A549 (cell line): ENCODE data around the gene SYMPK. TPM values are rescaled to one million over a fixed set of nuclear protein-coding genes. Genes with fewer than 3 reads are reported as not detected.
A peak's percentile ranks its signal among the peaks of the same experiment; 100 is the strongest.
"Not testable (repeated sequence)": the region's sequence is repeated elsewhere in the genome, so short reads cannot be mapped to it uniquely, and the experiment has no call there.

ENCODE experiments used
- ATAC-seq, 2 experiments: fragments of 200-7000 bp in 1 of 2; fragments of >200 bp in 1 of 2; cut with Nextera tagmentation in 1 of 2; cut with Tn5 transposase in 1 of 2; 3 replicates each; pipeline versions ENCODE4 v1.8.0 to v1.9.1; 2018 to 2020; ENCODE audit warnings: mild to moderate bottlenecking in 1 of 2, moderate library complexity in 1 of 2
- CTCF ChIA-PET: fragments of 300-600 bp; sonication (Branson Sonifier 250); formaldehyde crosslinking; extraction: SDS; loops from one replicate; lab custom pipeline; 2021; ENCODE audit warnings: antibody characterized with exemption, inconsistent platforms; lab: Yijun Ruan, JAX
- POLR2A ChIA-PET: fragments of 350-600 bp; formaldehyde crosslinking; extraction: SDS; loops from one replicate; lab custom pipeline; 2021; ENCODE audit warnings: antibody characterized with exemption, inconsistent platforms; lab: Yijun Ruan, JAX
- DNase-seq, 2 experiments: peaks; one replicate each; pipeline versions ENCODE4 v3.0.0 to v3.0.0-alpha.2; 2011 to 2016; ENCODE audit warnings: low read depth in 1 of 2, low spot score in 1 of 2
- FAIRE-seq: peaks from 2 replicates; lab custom pipeline; 2011; peaks lifted over from hg19 to GRCh38; lab: Jason Lieb, UNC
- H3K27ac ChIP-seq, 2 experiments: fragments of >200 bp; sonication (Bioruptor Twin); formaldehyde crosslinking; 3 replicates each; pipeline ENCODE4 v1.5.1; 2016 to 2017
- H3K4me1 ChIP-seq: fragments of >200 bp; sonication (Bioruptor Twin); formaldehyde crosslinking; 3 replicates; pipeline ENCODE4 v1.6.1; 2016
- H3K4me2 ChIP-seq: fragments of >200 bp; sonication (Bioruptor Twin); formaldehyde crosslinking; 3 replicates; pipeline ENCODE4 v1.6.1; 2016
- H3K4me3 ChIP-seq: fragments of >200 bp; sonication (Bioruptor Twin); formaldehyde crosslinking; 3 replicates; pipeline ENCODE4 v1.5.1; 2016
- H3K9me3 ChIP-seq: fragments of >200 bp; sonication (Bioruptor Twin); formaldehyde crosslinking; 3 replicates; pipeline ENCODE4 v1.6.1; 2016
- BHLHE40 ChIP-seq: IDR thresholded peaks from 2 replicates; pipeline ENCODE4 v1.6.1; 2012; ENCODE audit warnings: low read depth, low read length, inconsistent platforms
- CBX2 ChIP-seq: fragments of 200-600 bp; sonication (generic); IDR thresholded peaks from 2 replicates; pipeline ENCODE4 v1.6.1; 2016; ENCODE audit warnings: low read depth, mild to moderate bottlenecking, borderline replicate concordance
- EHMT2 ChIP-seq: fragments of 200-600 bp; sonication (generic); IDR thresholded peaks from 2 replicates; pipeline ENCODE4 v1.6.1; 2016; ENCODE audit warnings: antibody characterized with exemption, low read depth, mild to moderate bottlenecking, moderate library complexity
- EP300 ChIP-seq, 2 experiments: fragments of >200 bp; sonication (Bioruptor Twin); formaldehyde crosslinking; IDR thresholded peaks; 2 replicates in 1 of 2; 3 replicates in 1 of 2; pipeline ENCODE4 v1.6.1; 2016 to 2017
- FOXS1 ChIP-seq: fragments of 250-450 bp; sonication (Bioruptor Pico); IDR thresholded peaks from 2 replicates; pipeline ENCODE4 v1.5.0; 2020; ENCODE audit warnings: mild to moderate bottlenecking, moderate library complexity
- GATA3 ChIP-seq: IDR thresholded peaks from 2 replicates; pipeline ENCODE4 v1.6.1; 2012; ENCODE audit warnings: borderline replicate concordance
- HDAC2 ChIP-seq: fragments of 200-600 bp; sonication (generic); IDR thresholded peaks from 2 replicates; pipeline ENCODE4 v1.6.1; 2016
- HEYL ChIP-seq: fragments of 250-450 bp; sonication (Bioruptor Pico); IDR thresholded peaks from 2 replicates; pipeline ENCODE4 v1.8.0; 2021; ENCODE audit warnings: mild to moderate bottlenecking, moderate library complexity
- HOXB5 ChIP-seq: fragments of 250-450 bp; sonication (Bioruptor Pico); IDR thresholded peaks from 2 replicates; pipeline ENCODE4 v1.5.0; 2020; ENCODE audit warnings: mild to moderate bottlenecking, moderate library complexity
- JUN ChIP-seq, 2 experiments: fragments of >200 bp; sonication (Bioruptor Twin); formaldehyde crosslinking; IDR thresholded peaks; 2 replicates in 1 of 2; 3 replicates in 1 of 2; pipeline ENCODE4 v1.6.1; 2016 to 2017
- KDM5A ChIP-seq: fragments of 200-600 bp; sonication (generic); IDR thresholded peaks from 2 replicates; pipeline ENCODE4 v1.6.1; 2016; ENCODE audit warnings: antibody characterized with exemption, mild to moderate bottlenecking
- MAFK ChIP-seq: fragments of 450-650 bp; IDR thresholded peaks from 2 replicates; pipeline ENCODE4 v1.6.1; 2014; ENCODE audit not compliant: partially characterized antibody
- MAZ ChIP-seq: fragments of 150-350 bp; IDR thresholded peaks from 2 replicates; pipeline ENCODE4 v1.6.1; 2014; ENCODE audit warnings: antibody characterized with exemption, low read depth, low read length, borderline replicate concordance
- MYC ChIP-seq: IDR thresholded peaks from 2 replicates; pipeline ENCODE4 v1.6.1; 2012; ENCODE audit warnings: mild to moderate bottlenecking, inconsistent platforms, low read length, improper control_type of control experiment, borderline replicate concordance
- NPAS2 ChIP-seq: fragments of 250-450 bp; sonication (Bioruptor Pico); IDR thresholded peaks from 2 replicates; pipeline ENCODE4 v1.8.0; 2022; ENCODE audit warnings: mild to moderate bottlenecking, moderate library complexity, borderline replicate concordance
- RNF2 ChIP-seq: fragments of 200-600 bp; sonication (generic); IDR thresholded peaks from 2 replicates; pipeline ENCODE4 v1.6.1; 2016; ENCODE audit warnings: low read depth, mild to moderate bottlenecking, antibody characterized with exemption, moderate library complexity, borderline replicate concordance
- TFCP2L1 ChIP-seq: fragments of 250-450 bp; sonication (Bioruptor Pico); IDR thresholded peaks from 2 replicates; pipeline ENCODE4 v1.5.0; 2021; ENCODE audit warnings: mild to moderate bottlenecking
- TP53 ChIP-seq: fragments of 250-450 bp; sonication (Bioruptor Pico); IDR thresholded peaks from 2 replicates; pipeline ENCODE4 v1.5.0; 2021; ENCODE audit warnings: mild to moderate bottlenecking, moderate library complexity
- WGBS: methylation state at CpG from one replicate; pipeline ENCODE4 v1.1.6; 2017; ENCODE audit errors: missing lambda C conversion rate; 5-methylcytosine and 5-hydroxymethylcytosine counted together
- polyA plus RNA-seq, 4 experiments: library from polyadenylated mRNA; depleted of rRNA in 3 of 4; stranded (reverse); fragments of >200 nt; fragmentation: RNase III in 1 of 4; extraction: RNeasy Plus Mini Kit Qiagen cat#74134 plus additional on column Dnase treatment in 1 of 4; gene quantifications; 2 replicates in 3 of 4; 3 replicates in 1 of 4; pipeline ENCODE4 v1.2.3, GENCODE V29; 2011 to 2017
- TF ChIP-seq, protein P1 (sequence below): IDR thresholded peaks from 2 replicates; pipeline ENCODE4 v1.6.1; 2012; ENCODE audit warnings: low read depth, borderline replicate concordance
- TF ChIP-seq, protein P2 (sequence below): fragments of 450-650 bp; IDR thresholded peaks from 2 replicates; pipeline ENCODE4 v1.6.1; 2014; ENCODE audit warnings: antibody characterized with exemption
- TF ChIP-seq, protein P3 (sequence below): fragments of 250-450 bp; sonication (Bioruptor Pico); IDR thresholded peaks from 2 replicates; pipeline ENCODE4 v1.5.0; 2021; ENCODE audit warnings: mild to moderate bottlenecking, moderate library complexity, borderline replicate concordance

Gene SYMPK
- polyA plus RNA-seq, 2 of the 4 experiments (the other 2 are of a cell fraction), result 61.9 to 105 TPM

- TF ChIP-seq EP300 (IDR thresholded peaks at IDR 0.05), result no peak
- TF ChIP-seq TP53 (CRISPR knock-in tag), result no peak
- TF ChIP-seq FOXS1 (CRISPR knock-in tag), result no peak
- TF ChIP-seq EHMT2, result no peak
- no peak for TF ChIP-seq BHLHE40
These were observed 7.9 kb upstream of the SYMPK start (continued) for GRCh38 chr19:45870798-45871197.

GRCh38 chr19:45867241-45867640, 4.3 kb upstream of the SYMPK start:
- WGBS, result 81% methylated on average over 4 of the region's 4 CpGs
- CTCF ChIA-PET, result interaction anchor here (1.2 to 11.3 kb wide), 3 partner anchors 17 to 210 kb away, joined by 3 to 315 read pairs (median 51); partner anchors contain the start of gene IRF2BP1
- H3K4me1 ChIP-seq, result peaks cover 10% of the 10 kb centered on the region; the same call in 1 of the 3 replicates
- not testable (repeated sequence) for H3K9me3 ChIP-seq, H3K4me2 ChIP-seq, H3K27ac ChIP-seq, DNase-seq, H3K4me3 ChIP-seq, ATAC-seq, FAIRE-seq
- POLR2A ChIA-PET, result interaction anchor here (1.1 kb wide), 1 partner anchor 50 kb away, joined by 3 read pairs; no protein-coding TSS in a partner anchor

DNA sequence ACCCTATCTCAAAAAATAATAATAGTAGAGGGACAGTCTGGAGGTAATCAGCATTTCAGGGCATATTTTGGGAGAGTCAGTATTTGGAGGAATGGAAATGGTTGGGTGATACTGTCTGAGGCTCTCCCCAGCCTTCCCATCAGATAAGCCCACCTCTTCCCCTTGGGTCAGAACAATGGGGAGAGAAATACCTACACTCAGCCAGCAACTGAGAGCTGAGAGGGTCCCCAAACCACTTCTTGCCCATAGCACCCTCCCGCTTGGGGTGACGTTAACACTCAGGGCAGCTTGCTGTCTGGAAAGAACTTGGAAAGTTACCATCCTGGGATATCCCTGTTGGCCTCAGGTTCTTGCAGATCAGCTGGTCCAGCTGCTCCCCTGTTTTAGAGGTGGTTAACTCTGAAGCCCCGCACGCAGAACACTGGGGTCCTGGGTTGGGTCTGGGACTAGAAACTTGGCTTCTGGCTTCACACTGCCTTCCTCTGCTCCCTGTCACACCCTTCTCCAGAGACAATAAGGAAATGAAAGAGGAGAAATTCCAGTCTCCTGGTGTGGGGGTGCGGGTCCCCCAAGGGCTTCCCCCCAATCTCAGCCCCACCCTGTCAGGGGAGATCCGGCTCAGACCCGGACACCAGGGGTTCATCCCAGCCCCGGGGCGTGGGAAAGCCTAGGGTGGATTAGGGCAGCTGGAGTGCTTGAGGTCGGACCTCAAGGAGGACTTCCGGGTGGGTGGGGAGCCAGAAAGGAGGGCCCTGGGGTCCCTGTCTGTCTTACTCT, 3.6 kb upstream of the SYMPK start:
- no peak for TF ChIP-seq HOXB5 (CRISPR knock-in tag)
- no peak for TF ChIP-seq HEYL
- ChIA-PET POLR2A (interaction anchor here (1.1 to 1.3 kb wide), 2 partner anchors 15 to 50 kb away, joined by 3 read pairs; no protein-coding TSS in a partner anchor), CTCF (interaction anchor here (0.6 to 11.3 kb wide), 6 partner anchors 9 to 398 kb away, joined by 3 to 315 read pairs (median 22); partner anchors contain the start of genes IRF2BP1 and MYPOP)
- H3K9me3 ChIP-seq, result no peaks in the 10 kb centered on the region
- ATAC-seq (no peak), DNase-seq (no peak), FAIRE-seq (no peak)
- H3K27ac ChIP-seq, result peak overlapping the region in 1 of 2 experiments; percentile 39; a peak in 2 of 6 replicates
- peaks cover 14% of the 10 kb centered on the region for H3K4me1 ChIP-seq
- WGBS, result 64% methylated on average over 9 of the region's 11 CpGs
- no peak overlapping the region for H3K4me3 ChIP-seq
- no peak overlapping the region; the same call in 2 of the 3 replicates for H3K4me2 ChIP-seq

GRCh38 chr19:45865269-45865948, 2.5 kb upstream of the SYMPK start:
- H3K4me3 ChIP-seq, result no peak overlapping the region
- ChIA-PET POLR2A (interaction anchor here (1.3 to 1.7 kb wide), 2 partner anchors 16 to 17 kb away, joined by 3 to 10 read pairs; no protein-coding TSS in a partner anchor), CTCF (interaction anchor here (0.6 to 11.3 kb wide), 21 partner anchors 7 to 400 kb away, joined by 3 to 315 read pairs (median 7); partner anchors contain the start of genes IRF2BP1, MYPOP and SIX5)
- 77% methylated on average over 9 of the region's 9 CpGs for WGBS
- no peak for DNase-seq
- no peak for FAIRE-seq
- H3K27ac ChIP-seq, result 0 out of 6 replicates have a peak overlapping the region, but pooled peaks of 1 of the 2 experiments have one; percentile 12
- TF ChIP-seq HEYL, result no peak
- TF ChIP-seq JUN (IDR thresholded peaks at IDR 0.05), result no peak
- no peak for TF ChIP-seq TFCP2L1 (CRISPR knock-in tag)
- no peak for TF ChIP-seq KDM5A
- no peak for TF ChIP-seq FOXS1 (CRISPR knock-in tag)
- no peak for TF ChIP-seq MAFK
- H3K4me2 ChIP-seq, result peak overlapping the region; percentile 89; the same call in 1 of the 3 replicates
- no peaks in the 10 kb centered on the region for H3K9me3 ChIP-seq
- no peak for ATAC-seq
- peaks cover 25% of the 10 kb centered on the region for H3K4me1 ChIP-seq

GRCh38 chr19:45864629-45865082, 1.7 kb upstream of the SYMPK start:
- peak overlapping the region; percentile 74 to 88 for H3K27ac ChIP-seq
- H3K4me1 ChIP-seq, result peaks cover 25% of the 10 kb centered on the region
- ChIA-PET POLR2A (interaction anchor here (0.5 to 2.7 kb wide), 5 partner anchors 16 to 435 kb away, joined by 3 to 30 read pairs (median 5); partner anchors contain the start of gene IRF2BP1), CTCF (interaction anchor here (0.6 to 11.3 kb wide), 33 partner anchors 8 to 531 kb away, joined by 3 to 315 read pairs (median 6); partner anchors contain the start of genes IRF2BP1, MYPOP and SIX5)
- WGBS, result 83% methylated on average over 12 of the region's 12 CpGs
- no peak for ATAC-seq
- DNase-seq, result no peak
- H3K4me3 ChIP-seq, result peak overlapping the region; percentile 71
- H3K4me2 ChIP-seq, result peak overlapping the region; percentile 89
- no peak for FAIRE-seq
- no peaks in the 10 kb centered on the region for H3K9me3 ChIP-seq
- TF ChIP-seq CBX2, result no peak
- no peak for TF ChIP-seq FOXS1 (CRISPR knock-in tag)
- TF ChIP-seq MYC, result no peak
- TF ChIP-seq NPAS2 (CRISPR knock-in tag), result no peak
- TF ChIP-seq, protein P1, sequence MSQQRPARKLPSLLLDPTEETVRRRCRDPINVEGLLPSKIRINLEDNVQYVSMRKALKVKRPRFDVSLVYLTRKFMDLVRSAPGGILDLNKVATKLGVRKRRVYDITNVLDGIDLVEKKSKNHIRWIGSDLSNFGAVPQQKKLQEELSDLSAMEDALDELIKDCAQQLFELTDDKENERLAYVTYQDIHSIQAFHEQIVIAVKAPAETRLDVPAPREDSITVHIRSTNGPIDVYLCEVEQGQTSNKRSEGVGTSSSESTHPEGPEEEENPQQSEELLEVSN, result no peak
- TF ChIP-seq GATA3, result no peak
- TF ChIP-seq MAFK, result no peak
- no peak for TF ChIP-seq MAZ
- TF ChIP-seq RNF2, result no peak
- TF ChIP-seq, protein P2, sequence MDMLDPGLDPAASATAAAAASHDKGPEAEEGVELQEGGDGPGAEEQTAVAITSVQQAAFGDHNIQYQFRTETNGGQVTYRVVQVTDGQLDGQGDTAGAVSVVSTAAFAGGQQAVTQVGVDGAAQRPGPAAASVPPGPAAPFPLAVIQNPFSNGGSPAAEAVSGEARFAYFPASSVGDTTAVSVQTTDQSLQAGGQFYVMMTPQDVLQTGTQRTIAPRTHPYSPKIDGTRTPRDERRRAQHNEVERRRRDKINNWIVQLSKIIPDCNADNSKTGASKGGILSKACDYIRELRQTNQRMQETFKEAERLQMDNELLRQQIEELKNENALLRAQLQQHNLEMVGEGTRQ, result no peak
- TF ChIP-seq HDAC2, result no peak
- TF ChIP-seq EP300 (IDR thresholded peaks at IDR 0.05), result no peak
- TF ChIP-seq, protein P3, sequence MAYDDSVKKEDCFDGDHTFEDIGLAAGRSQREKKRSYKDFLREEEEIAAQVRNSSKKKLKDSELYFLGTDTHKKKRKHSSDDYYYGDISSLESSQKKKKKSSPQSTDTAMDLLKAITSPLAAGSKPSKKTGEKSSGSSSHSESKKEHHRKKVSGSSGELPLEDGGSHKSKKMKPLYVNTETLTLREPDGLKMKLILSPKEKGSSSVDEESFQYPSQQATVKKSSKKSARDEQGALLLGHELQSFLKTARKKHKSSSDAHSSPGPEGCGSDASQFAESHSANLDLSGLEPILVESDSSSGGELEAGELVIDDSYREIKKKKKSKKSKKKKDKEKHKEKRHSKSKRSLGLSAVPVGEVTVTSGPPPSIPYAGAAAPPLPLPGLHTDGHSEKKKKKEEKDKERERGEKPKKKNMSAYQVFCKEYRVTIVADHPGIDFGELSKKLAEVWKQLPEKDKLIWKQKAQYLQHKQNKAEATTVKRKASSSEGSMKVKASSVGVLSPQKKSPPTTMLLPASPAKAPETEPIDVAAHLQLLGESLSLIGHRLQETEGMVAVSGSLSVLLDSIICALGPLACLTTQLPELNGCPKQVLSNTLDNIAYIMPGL (CRISPR knock-in tag), result no peak
